NCI-H1417 treated with DMSO at 0.1 percent for 48 hours (cell line): ENCODE results near the gene ZNF732.
"Not testable (repeated sequence)": the region's sequence is repeated elsewhere in the genome, so short reads cannot be mapped to it uniquely, and the experiment has no call there.

Experiments
- DNase-seq: peaks from one replicate; lab custom pipeline; 2025; lab: John Stamatoyannopoulos, UW

The ZNF732 gene

DNA sequence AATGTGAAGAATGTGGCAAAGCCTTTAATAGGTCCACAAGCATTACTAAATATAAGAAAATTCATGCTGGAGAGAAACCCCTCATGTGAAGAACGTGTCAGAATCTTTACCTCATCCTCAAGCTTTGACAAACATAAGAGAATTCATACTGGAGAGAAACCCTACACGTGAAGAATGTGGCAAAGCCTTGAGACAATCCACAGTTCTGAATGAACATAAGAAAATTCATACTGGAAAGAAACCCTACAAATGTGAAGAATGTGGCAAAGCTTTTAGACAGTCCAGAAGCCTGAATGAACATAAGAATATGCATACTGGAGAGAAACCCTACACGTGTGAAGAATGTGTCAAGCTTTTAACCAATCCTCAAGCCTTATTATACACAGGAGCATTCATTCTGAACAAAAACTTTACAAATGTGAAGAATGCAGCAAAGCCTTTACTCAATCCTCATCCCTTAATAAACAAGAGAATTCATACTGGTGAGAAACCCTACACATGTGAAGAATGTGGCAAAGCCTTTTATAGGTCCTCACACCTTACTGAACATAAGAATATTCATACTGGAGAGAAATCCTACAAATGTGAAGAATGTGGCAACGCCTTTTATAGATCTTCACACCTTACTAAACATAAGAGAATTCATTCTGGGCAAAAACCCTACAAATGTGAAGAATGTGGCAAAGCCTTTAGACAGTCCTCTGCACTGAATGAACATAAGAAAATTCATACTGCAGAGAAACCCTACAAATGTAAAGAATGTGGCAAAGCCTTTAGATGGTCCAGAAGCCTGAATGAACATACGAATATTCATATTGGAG lies 51.1 kb downstream of the ZNF732 start:
- no peak for DNase-seq

DNA sequence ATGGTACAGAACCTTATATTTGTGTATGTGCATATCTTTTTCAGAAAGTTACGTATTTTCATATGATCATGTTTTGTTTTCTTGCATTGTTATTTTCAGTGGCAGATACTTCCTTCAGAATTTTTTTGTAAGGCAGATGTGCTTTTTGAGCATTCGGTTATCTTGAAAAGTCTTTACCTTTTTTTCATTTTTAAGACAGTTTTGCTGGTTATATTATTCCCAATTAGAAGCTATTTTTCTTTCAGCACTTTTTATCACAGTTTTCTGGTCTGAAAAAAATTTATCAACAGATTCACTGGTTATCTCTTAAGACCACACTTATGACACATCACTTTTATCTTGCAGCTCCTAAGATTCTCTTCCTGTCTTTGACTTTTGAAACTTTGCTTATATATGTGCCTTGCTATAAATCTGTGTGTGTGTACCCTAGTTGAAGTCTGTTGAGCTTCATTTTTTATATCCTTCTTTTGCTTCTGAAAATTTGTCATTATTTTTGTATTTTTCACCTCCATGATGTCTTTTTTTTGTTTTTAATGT lies 53.1 kb downstream of the ZNF732 start:
- no peak for DNase-seq

DNA sequence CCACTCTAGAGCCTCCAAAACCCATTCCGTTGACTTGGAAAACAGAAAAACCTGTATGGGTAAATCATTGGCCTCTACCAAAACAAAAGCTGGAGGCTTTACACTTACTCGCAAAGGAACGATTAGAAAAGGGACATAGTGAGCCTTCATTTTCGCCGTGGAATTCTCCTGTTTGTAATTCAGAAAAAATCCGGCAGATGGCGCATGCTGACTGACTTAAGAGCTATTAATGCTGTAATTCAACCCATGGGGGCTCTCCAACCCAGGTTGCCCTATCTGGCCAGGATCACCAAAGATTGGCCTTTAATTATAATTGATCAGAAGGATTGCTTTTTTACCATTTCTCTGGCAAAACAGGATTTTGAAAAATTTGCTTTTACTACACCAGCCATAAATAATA lies 60.8 kb downstream of the ZNF732 start:
- no peak for DNase-seq

DNA sequence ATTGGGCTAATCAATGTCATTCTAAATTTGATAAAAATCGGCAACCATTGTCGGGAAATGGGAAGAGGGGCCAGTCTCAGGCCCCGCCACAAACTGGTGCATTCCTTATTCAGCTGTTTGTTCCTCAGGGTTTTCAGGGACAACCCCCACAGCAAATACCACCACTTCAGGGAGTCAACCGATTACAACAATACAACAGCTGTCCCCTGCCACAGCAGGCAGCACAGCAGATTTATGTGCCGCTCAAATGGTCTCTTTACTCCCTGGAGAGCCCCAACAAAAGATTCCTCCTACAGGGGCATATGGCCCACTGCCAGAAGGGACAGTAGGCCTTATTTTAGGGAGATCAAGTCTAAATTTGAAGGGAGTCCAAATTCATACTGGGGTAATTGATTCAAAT lies 61.8 kb downstream of the ZNF732 start:
- DNase-seq = peak; percentile 21

DNA sequence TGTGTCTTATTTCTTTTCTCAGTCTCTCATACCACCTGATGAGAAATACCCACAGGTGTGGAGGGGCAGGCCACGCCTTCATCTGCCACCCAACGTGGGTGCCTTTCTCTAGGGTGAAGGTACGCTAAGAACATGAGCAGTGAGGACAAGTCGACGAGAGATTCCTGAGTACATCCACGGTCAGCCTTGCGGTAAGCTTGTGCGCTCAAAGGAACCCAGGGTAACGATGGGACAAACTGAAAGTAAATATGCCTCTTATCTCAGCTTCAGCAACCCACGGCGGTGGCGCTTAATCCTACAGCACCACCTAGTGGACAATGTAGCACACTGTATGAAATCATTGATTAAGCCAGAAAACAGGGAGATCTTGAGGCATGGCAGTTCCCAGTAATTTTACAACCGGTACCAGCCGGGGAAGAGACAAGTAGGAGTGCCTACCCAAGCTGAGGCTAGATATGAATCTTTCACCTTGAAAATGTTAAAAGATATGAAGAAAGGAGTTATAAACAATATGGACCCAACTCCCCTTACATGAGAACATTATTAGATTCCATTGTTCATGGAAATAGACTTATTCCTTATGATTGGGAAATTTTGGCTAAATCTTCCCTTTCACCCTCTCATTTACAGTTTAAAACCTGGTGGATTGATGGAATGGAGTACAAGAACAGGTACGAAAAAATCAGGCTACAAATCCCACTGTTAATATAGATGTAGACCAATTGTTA lies 63.0 kb downstream of the ZNF732 start:
- no peak for DNase-seq

DNA sequence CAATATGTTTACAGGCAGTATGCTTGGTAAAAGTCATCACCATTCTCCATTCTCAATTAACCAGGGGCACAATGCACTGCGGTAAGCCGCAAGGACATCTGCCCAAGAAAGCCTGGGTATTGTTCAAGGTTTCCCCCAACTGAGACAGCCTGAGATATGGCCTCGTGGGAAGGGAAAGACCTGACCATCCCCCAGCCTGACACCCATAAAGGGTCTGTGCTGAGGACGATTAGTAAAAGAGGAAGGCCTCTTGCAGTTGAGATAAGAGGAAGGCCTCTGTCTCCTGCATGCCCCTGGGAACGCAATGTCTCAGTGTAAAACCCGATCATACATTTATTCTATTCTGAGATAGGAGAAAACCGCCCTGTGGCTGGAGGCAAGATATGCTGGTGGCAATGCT lies 63.9 kb downstream of the ZNF732 start:
- not testable (repeated sequence) for DNase-seq

DNA sequence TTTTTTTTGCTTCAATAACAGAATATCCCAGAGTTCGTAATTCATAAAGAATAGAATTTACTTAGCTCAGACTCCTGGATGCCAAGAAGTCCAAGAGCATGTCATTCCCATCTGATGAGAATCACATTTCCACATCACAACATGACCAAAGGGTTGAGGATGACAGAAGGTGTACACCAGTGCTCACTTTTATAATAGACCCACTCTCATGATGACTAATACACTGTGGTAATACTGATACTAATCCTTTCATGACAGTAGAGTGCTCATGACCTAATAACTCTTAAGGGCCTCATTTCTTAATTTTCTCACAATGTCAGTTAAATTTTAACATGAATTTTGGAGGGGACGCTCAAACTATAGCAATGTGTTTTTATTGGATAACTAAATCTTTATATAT lies 69.2 kb downstream of the ZNF732 start:
- DNase-seq = no peak

DNA sequence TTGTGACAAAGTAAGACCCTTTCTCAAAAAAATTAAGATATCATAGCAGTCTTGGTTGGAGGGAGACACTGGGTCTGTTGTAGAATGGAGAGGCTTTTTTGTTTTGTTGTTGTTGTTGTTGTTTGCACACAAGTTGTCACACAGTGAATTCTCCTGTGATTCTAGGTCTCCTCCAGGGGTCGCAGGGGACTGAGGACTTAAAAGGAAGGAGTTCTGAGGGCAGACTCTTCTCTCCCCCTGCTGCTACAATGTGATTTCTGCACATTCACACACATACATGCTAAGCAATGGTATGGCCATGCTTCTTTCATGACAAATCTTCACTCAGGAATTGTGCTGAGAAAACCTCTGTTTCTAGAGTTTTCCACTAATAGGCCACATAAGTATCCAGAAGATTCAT lies 71.1 kb downstream of the ZNF732 start:
- no peak for DNase-seq

DNA sequence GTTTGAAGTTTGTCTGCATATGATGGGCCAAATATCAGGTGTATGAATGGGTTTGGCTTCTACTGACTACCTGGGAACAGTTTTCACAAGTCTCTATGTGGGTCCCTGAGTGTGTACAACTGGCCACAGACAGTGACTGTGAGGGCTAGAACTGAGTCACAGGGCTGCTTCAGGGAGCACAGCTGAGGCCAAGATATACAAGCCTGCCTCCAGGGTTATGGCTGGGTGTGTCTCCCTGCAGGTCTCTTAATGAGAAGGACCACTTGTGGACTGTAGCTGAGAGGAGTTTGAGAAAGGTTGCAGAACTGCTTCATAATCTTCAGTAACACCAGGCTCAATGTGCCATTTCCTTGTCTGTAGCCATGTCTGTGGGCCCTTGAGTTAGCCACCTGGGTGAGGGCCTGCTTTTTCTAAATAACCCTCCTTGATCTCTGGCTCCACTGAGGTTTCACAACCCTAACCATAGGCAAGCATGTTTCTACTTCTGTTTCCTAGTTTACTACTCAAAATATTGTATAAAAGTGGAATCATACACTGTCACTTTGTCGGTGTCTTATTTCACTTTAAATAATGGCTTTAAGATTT lies 81.3 kb downstream of the ZNF732 start:
- DNase-seq = no peak
